GM19463 (cell line): ENCODE measurements around the gene BAHD1.

Experiments used
- ATAC-seq: cut with Tn5 transposase; IDR thresholded peaks from one replicate; pipeline ENCODE4 v1.9.1; 2021; ENCODE audit warnings: mild to moderate bottlenecking, moderate library complexity; ENCODE audit not compliant: unreplicated experiment

BAHD1 gene

DNA sequence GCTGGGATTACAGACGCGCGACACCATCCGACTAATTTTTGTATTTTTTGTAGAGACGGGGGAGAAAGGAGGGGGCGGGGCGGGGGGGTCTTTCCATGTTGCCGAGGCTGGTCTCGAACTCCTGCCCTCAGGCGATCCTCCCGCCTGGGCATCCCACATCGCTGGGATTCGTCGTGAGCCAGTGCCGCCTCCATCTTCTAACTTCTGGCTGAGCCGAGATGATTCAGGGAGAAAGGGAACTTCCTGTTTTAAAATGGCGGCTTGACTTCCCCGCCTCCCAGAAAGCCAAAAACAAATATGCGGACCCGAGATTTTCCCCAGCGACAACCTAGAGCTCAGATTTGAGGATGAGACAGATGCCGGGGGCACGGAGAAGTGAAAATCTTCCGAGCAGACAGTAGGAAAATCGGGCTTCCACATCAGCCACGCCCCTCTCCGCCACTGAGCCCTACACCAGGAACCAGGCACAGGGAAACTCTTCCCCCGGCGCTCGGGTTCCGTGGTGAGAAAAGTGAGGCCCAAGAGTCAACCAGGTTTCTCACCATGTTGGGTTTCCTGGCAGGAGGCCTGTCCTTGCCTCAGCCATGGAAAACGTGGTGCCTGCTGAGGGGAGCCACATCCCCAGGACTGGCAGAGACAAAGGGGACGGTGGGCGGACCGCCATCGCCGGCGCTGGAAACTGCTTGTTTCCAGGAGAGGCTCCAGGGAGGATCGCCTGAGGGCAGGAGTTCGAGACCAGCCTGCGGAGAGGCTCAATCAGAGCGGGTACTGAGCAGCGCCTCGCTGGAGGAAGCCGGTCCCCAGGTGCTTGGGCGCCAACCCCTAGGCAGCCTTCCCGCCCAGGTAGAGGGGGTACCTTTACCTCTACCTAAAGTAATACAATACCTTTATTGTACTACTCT, 48.8 kb downstream of the BAHD1 start:
- ATAC-seq = no peak

DNA sequence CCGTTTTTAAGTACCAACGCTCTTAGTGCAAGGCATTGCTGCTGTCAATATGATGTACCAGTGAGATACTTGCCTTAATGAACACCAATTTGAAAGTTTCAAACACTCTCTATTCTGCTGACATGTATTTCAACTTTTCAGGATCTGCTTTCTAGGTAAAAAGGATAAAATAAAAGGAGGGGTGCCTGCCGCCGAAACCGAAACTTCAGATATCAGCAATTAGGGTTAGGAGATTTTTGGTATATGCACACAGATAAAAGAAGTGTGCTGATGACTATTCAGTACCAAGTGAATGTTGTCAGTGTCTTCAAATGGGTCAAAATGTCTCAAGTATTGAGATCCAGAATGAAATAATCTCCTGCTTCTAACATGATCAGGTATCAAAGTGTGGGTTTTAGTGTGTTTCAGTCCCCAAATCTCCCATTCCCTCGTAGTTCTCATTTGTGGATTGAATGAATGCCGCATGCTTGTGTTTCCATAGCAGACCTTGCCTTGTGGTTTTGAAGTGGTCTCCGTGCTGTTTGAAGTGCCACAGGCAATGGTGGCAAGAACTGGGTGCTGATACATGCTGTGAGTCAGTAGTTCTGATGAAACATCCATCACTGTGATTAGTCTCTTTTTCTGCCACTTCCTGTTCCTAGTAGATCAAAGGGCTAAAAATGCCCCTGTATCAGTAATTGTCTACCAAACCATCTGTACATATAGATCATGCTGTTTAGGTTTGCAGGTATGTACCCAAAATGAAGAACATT, 52.5 kb downstream of the BAHD1 start:
- ATAC-seq = no peak

DNA sequence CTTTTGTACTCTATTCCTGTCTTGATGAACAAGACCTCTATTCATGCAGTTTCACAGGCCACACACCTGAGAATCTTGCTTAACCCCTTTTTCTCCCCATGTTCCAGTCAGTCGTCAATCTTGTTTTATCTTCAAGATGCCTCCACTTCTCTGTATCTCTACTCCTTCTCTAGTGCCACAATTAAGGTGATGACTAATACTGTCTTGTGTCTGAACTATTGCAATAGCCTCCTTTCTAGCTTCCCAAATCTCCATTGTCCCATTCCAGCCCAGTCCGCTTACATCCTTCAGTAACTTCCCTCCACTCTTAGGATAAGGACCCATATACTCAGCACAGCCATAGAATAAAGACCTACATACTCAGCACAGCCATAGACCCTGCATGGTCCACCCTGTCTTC, 54.8 kb downstream of the BAHD1 start:
- no peak for ATAC-seq

DNA sequence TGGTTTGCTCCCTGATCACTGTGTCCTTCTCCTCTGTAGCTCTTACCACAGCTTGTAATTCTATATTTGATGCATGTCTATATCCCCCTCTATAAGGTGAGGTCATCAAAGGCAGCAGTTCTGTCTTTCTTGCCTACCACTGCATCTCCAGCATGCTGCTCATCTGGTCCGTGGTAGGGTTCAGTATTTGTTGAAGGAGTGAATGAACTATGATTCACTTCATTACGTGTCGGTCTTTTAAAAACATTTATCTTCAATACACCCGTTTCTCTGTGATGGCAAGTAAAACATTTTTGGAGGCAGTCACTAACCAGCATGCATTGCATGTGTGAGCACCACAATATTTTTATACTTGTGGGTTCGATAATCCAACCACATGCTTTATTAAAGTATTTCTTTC, 57.7 kb downstream of the BAHD1 start:
- ATAC-seq = no peak

DNA sequence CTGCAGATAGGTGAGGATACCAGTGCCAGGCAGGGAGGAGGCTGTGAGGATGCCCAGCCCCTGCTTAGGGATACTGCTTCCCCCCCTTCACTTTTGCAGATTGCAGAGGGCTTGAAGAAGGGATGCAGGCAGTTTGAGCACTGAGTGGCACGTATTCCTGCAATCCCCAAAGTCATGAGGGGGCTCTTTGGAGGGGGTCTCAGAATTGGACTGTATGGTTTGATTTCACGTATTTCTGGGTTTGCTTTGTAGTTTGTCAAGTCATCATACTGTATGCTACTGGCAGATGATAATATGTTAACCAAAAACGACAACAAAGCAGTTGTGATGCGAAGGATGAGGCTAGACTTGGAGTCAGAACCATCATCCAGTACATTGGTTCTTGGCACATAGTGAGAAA, 58.1 kb downstream of the BAHD1 start:
- no peak for ATAC-seq

DNA sequence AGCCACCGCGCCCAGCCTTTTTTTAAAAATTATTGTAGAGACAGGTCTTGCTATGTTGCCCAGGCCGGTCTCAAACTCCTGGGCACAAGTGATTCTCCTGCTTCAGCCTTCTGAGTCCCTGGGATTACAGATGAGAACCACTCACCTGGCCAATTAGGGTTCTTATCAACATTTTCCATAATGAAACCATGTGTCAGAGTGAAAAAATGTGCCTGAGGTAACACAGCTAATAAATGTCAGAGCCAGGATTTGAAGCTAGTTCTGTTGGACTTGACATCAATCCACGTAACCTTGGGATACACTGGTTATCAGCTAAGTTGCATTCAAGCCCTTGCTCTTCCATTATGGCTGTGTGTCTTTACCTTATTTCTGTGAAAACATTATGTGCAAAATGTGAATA, 59.2 kb downstream of the BAHD1 start:
- no peak for ATAC-seq

DNA sequence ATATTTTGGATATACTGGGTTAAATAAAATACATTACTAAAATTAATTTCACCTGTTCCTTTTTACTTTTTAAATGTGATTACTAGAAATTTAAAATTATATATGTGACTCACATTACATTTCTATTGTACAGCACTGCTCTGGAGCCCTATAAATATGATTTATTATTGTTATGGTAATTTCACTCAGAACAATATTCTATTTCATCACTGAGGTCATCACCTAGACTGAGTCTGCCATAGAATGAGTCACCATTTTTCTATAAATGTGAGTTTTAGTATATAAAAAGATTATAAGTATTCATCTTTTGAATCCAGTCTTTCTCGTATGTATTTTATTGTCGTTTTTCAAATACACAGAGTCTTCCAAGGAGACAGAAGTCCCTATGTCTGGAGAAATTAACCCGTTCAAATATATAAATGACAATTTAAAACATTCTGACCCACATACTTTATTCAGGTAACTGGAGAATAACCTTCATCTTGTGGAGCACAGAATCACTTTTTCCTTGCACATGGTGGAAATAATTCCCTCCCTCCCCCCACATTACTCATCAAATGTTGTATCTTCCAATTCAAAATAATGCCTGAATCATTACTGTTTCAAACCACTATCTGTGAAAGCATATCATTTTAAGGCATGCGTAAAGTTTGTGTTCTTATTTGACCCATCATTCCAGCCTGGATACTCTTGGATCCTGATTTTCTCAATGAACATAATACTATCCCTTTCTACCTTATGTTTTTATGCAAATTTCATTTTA, 60.0 kb downstream of the BAHD1 start:
- ATAC-seq = no peak

DNA sequence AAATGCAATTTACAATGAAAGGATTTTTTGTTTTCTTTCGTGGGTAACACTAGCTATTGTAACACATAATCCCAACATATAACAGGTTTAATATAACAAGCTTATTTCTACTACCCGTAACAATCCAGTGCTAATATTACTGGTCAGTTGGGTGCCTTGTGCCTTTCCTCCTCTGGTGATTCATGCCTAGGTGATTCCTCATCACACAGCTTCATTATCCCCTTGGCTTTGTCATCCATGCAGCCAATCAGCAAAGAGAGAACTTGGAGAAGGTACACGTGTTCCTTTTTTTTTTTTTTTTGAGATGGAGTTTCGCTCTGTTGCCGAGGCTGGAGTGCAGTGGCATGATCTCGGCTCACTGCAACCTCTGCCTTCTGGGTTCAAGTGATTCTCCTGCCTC, 60.7 kb downstream of the BAHD1 start:
- ATAC-seq = no peak

DNA sequence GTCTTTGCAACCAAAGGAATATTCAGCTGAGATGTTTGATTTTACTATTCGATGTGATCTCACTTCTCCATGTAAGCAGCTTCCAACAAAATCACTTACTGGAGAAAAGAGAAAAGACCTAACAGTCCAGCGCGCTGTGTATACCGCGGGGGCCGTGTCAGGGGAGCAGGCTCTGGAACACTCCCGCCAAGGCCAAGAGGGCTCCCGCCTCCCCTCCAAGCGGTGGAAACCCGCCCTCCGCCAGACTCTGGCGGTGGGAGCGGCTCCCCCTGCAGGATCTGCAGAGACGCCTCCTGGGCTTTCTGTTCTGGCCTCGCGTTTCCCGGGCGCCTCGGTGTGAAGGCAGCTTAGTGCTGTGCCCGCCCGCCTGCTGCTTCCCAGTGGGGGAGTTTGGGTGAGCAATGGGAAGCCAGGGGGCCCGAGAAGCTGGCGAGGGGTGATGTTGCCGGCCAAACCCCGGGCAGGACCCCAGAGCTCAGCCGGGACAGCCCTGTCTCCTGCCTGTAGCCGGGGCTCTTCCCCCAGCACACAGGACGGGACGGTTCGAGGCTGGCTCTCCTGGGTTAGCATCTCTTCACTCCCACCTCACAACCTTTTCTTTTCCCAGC, 66.3 kb downstream of the BAHD1 start:
- peak; percentile 49 for ATAC-seq

DNA sequence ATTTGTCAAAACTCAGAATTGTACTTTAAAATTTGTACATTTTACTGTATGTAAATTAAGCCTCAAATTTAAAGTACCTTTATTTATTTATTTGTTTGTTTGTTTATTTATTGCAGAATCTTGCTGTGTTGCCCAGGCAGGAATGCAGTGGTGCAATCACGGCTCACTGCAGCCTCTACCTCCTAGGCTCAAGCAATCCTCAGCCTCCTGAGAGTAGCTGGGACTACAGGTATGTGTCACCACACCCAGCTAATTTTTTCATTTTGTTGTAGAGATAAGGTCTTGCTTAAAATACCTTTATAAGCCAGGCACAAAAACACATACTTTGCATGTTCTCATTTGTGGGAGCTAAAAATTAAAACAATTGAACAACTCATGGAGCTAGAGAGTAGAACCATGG, 67.5 kb downstream of the BAHD1 start:
- ATAC-seq = no peak

DNA sequence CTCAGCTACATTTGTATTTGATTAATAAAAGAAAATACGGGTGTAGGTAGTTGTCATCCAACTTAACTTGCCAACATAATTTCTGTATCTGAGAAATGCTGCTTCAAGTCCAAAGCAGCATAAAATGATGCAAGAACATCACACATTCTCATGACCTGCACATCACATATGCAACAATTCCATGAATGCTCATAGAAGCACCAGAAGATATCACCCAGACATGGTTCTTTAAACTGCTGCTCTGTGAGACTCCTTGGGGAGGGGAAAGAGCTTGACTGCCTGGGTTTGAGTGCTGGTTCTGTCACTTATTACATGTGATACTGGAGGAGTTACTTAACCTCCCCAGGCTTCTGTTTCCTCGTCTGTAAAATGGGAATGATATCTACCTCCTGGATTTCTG, 69.4 kb downstream of the BAHD1 start:
- ATAC-seq = no peak

DNA sequence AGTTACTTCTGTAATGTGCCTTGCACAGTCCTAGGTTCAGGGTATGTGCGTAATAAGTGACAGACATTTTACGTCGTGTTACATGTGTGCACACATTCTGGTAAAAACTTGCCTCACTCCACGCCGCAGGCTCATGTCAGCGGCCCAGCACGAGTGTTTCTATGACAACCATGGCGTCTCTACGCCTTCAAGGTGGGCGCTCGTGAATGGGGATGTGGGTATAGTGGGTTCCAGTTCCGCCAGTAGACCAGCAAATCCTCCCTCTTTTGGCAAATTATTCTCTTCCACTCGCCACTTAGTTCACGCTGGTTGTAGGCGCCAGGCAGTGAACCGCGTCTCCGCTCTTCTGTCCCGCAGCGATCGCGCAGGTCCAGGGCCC, 70.3 kb downstream of the BAHD1 start:
- peak; percentile 55 for ATAC-seq

DNA sequence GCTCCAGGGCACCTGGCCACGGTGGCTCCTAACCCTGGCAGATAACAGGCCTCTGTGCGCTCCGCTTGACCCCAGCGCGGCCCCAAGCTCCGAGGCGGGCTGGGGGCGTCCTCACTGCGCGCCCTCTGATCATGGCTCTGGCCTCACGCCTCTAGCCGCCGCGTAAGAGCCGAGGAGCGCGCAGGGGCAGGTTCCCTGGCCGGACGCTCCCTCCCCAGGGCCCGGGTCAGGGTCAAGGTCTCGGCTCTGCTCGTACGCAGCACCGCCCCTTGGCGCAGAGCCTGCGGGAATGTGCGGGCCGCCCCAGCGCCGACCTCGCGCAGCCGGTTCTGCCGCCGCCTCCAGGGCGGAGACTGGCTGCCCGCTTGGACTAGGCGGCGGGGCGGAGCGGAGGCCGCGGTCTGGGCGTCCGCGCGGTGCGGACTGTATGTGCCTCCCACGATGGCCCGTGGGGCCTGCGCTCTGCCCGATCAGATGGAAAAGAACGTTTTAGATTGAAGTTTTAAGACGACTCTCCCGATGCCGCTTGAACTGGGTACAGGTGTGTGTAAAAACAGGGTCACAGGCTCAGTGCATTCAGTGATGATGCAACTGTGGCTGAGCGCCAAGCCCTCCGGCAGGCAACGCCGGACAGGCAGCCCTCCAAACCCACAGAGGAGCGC, 70.8 kb downstream of the BAHD1 start:
- ATAC-seq = peak; percentile 52

DNA sequence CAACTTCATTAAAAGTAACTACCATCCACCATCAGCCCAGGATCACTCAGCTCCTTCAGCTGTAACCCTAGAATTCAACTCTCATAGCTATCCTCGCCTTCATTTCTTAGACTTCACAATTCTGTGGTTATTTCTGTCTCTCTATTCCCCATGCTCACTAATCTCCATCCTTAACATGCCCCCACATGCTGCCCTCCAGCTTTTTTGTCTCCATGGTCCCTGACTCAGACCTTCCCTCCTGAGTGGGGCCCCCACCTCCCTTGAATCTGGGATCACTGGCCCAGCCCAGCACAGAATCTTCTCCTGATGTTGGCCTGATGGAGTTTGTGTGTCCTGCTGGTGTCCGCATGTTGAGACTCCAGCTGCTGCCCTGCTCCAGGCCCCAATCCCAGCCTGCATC, 71.7 kb downstream of the BAHD1 start:
- no peak for ATAC-seq

DNA sequence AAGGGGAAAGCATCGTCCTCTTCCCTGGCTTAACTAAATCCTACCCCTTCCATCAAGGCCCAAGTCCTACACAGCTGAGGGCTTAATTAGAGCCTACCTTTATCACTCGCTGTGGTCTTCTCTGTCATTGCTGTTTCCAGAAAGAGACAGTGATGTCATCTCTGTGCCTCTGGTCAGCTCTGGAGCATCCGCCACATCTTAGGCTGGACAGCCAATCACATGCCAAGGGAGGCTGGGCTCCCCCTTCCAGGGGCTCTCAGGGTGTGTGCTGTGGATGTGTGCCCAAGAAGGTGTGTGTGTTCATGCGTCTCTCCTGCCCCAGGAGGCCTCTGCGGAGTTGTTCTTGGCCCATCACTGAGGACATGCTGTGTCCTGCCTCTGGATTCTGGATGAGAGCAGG, 72.9 kb downstream of the BAHD1 start:
- no peak for ATAC-seq

DNA sequence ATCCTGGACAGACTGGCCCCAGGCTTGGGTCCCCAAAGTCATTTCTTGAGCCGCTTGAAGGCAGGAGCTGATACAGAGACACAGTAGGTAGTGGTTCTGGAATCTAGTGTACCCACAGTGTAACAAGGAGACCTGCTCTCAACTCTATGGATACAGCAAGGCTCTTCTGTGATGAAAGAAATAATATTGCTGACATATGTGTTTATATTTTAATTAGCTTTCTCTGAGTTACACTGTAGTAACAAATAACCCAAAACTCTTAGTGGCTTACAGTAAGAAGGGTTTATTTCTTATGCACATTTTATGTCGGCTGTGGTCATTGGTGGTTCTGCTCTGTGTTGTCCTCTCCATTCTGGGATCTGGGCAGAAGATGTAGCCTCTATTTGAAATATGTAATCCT, 75.6 kb downstream of the BAHD1 start:
- no peak for ATAC-seq
